Astrocyte (in vitro differentiated cells and primary cell): Measurements from ENCODE around the gene SNX12. TPM values are rescaled to one million over a fixed set of nuclear protein-coding genes. Genes with fewer than 3 reads are reported as not detected.
A peak's percentile ranks its signal among the peaks of the same experiment; 100 is the strongest.

Source experiments
- DNase-seq: peaks from one replicate; pipeline ENCODE4 v3.0.0-alpha.2; 2010; ENCODE audit warnings: low read depth
- FAIRE-seq: peaks from 2 replicates; lab custom pipeline; 2011; peaks lifted over from hg19 to GRCh38; lab: Jason Lieb, UNC
- H2AFZ ChIP-seq: 2 replicates; pipeline ENCODE4 v1.6.0; 2012; ENCODE audit warnings: low read depth, low read length, inconsistent platforms
- H3K27ac ChIP-seq: 2 replicates; pipeline ENCODE4 v1.5.1; 2011; ENCODE audit warnings: low read depth, low read length, inconsistent platforms
- H3K27me3 ChIP-seq: 2 replicates; pipeline ENCODE4 v1.6.0; 2011; ENCODE audit warnings: low read length, inconsistent platforms; ENCODE audit not compliant: insufficient read depth
- H3K36me3 ChIP-seq: 2 replicates; pipeline ENCODE4 v1.5.1; 2011; ENCODE audit warnings: low read length, inconsistent platforms; ENCODE audit not compliant: insufficient read depth
- H3K4me1 ChIP-seq: 2 replicates; pipeline ENCODE4 v1.5.1; 2011; ENCODE audit warnings: low read length, inconsistent platforms; ENCODE audit not compliant: insufficient read depth
- H3K4me2 ChIP-seq: 2 replicates; pipeline ENCODE4 v1.6.0; 2012; ENCODE audit warnings: low read length, inconsistent platforms
- H3K4me3 ChIP-seq: 2 replicates; pipeline ENCODE4 v1.5.1; 2011; ENCODE audit warnings: low read depth, mild to moderate bottlenecking, low read length, inconsistent platforms; ENCODE audit not compliant: insufficient read depth
- H3K79me2 ChIP-seq: 2 replicates; pipeline ENCODE4 v1.6.0; 2012; ENCODE audit warnings: mild to moderate bottlenecking, low read length, inconsistent platforms; ENCODE audit not compliant: insufficient read depth
- H3K9ac ChIP-seq: 2 replicates; pipeline ENCODE4 v1.6.0; 2012; ENCODE audit warnings: mild to moderate bottlenecking, low read length, inconsistent platforms
- H3K9me3 ChIP-seq: 2 replicates; pipeline ENCODE4 v1.5.1; 2012; ENCODE audit warnings: low read depth, mild to moderate bottlenecking, low read length, inconsistent platforms; ENCODE audit not compliant: insufficient read depth
- H4K20me1 ChIP-seq: 2 replicates; pipeline ENCODE4 v1.6.0; 2012; ENCODE audit warnings: low read length, inconsistent platforms; ENCODE audit not compliant: insufficient read depth
- H3K27ac Mint-ChIP-seq: one replicate; pipeline ENCODE4 v1.8.0; 2021; ENCODE audit warnings: mild to moderate bottlenecking, mixed read lengths; ENCODE audit not compliant: unreplicated experiment
- H3K27me3 Mint-ChIP-seq: one replicate; pipeline ENCODE4 v1.8.0; 2021; ENCODE audit warnings: low read depth, mixed read lengths; ENCODE audit not compliant: unreplicated experiment
- H3K36me3 Mint-ChIP-seq: one replicate; pipeline ENCODE4 v1.8.0; 2021; ENCODE audit warnings: low read depth, mixed read lengths; ENCODE audit not compliant: unreplicated experiment
- H3K4me1 Mint-ChIP-seq: one replicate; pipeline ENCODE4 v1.8.0; 2021; ENCODE audit warnings: low read depth, mixed read lengths; ENCODE audit not compliant: unreplicated experiment
- H3K4me3 Mint-ChIP-seq: one replicate; pipeline ENCODE4 v1.8.0; 2021; ENCODE audit warnings: mild to moderate bottlenecking, moderate library complexity, mixed read lengths; ENCODE audit not compliant: unreplicated experiment
- H3K9me3 Mint-ChIP-seq: one replicate; pipeline ENCODE4 v1.8.0; 2021; ENCODE audit warnings: mild to moderate bottlenecking, mixed read lengths; ENCODE audit not compliant: unreplicated experiment
- EZH2 ChIP-seq: IDR thresholded peaks from 2 replicates; pipeline ENCODE4 v1.6.1; 2012; ENCODE audit warnings: mild to moderate bottlenecking, low read length, inconsistent platforms; ENCODE audit not compliant: insufficient read depth
- total RNA-seq: library from RNA; stranded (reverse); gene quantifications from 2 replicates; pipeline ENCODE4 v1.2.1, GENCODE V29; 2021
- TF ChIP-seq, protein P1 (sequence below): IDR thresholded peaks from 2 replicates; pipeline ENCODE4 v1.5.1; 2011; ENCODE audit warnings: low read depth, mild to moderate bottlenecking, inconsistent platforms, low read length, moderate library complexity; ENCODE audit not compliant: insufficient read depth

SNX12 gene
- total RNA-seq, 1 donor from 2014 or later = 76.6 TPM

DNA sequence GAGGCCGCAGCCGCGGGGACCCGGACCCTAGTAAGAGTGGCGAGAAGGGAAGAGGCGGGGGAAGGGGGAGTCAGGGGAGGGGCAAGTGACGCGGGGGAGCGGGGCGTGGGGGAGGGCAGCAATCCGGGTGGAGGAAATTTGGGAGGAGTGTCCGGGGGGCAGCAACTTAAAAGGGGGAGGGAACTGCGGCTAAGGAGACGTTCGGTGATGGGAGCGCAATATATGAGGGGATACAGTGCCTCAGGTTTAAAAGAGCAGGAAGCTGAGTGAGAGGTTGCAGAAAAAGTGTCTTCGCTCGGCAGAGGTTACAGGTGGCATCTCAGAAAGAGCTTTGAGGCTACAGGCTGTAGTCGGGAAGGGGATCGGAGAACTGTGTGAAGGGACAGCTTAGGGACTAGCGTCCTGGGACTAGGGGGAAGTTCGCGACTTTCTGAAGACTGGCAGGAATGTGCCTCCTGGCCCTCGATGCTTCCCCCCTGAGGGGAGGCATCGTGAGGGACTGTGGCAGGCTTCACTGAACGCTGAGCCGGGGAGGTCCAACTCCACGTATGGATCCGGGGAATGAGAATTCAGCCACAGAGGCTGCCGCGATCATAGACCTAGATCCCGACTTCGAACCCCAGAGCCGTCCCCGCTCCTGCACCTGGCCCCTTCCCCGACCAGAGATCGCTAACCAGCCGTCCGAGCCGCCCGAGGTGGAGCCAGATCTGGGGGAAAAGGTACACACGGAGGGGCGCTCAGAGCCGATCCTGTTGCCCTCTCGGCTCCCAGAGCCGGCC is 28.0 kb upstream of the SNX12 start:
- no peaks in the 10 kb centered on the region for H3K27me3 ChIP-seq
- FAIRE-seq (no peak), DNase-seq (peak; percentile 15)
- TF ChIP-seq, protein P1, sequence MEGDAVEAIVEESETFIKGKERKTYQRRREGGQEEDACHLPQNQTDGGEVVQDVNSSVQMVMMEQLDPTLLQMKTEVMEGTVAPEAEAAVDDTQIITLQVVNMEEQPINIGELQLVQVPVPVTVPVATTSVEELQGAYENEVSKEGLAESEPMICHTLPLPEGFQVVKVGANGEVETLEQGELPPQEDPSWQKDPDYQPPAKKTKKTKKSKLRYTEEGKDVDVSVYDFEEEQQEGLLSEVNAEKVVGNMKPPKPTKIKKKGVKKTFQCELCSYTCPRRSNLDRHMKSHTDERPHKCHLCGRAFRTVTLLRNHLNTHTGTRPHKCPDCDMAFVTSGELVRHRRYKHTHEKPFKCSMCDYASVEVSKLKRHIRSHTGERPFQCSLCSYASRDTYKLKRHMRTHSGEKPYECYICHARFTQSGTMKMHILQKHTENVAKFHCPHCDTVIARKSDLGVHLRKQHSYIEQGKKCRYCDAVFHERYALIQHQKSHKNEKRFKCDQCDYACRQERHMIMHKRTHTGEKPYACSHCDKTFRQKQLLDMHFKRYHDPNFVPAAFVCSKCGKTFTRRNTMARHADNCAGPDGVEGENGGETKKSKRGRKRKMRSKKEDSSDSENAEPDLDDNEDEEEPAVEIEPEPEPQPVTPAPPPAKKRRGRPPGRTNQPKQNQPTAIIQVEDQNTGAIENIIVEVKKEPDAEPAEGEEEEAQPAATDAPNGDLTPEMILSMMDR = no peak
- no peak for TF ChIP-seq EZH2
- H3K4me1 Mint-ChIP-seq = peaks cover 7% of the 10 kb centered on the region
- H3K27ac Mint-ChIP-seq = no peak overlapping the region
- no peaks in the 10 kb centered on the region for H4K20me1 ChIP-seq
- H3K27me3 Mint-ChIP-seq = peaks cover 3% of the 10 kb centered on the region
- H3K4me3 Mint-ChIP-seq = peak overlapping the region; percentile 87
- no peaks in the 10 kb centered on the region for H3K79me2 ChIP-seq
- H3K9me3 Mint-ChIP-seq = no peaks in the 10 kb centered on the region
- H3K4me3 ChIP-seq = peak overlapping the region; percentile 81
- no peak overlapping the region for H3K27ac ChIP-seq
- H3K9me3 ChIP-seq = no peaks in the 10 kb centered on the region
- peak overlapping the region; percentile 78 for H3K9ac ChIP-seq
- H3K4me1 ChIP-seq = peaks cover 3% of the 10 kb centered on the region
- H3K36me3 ChIP-seq = no peaks in the 10 kb centered on the region
- H2AFZ ChIP-seq = peak overlapping the region; percentile 83
- peak overlapping the region; percentile 99 for H3K4me2 ChIP-seq
- H3K36me3 Mint-ChIP-seq = no peaks in the 10 kb centered on the region

DNA sequence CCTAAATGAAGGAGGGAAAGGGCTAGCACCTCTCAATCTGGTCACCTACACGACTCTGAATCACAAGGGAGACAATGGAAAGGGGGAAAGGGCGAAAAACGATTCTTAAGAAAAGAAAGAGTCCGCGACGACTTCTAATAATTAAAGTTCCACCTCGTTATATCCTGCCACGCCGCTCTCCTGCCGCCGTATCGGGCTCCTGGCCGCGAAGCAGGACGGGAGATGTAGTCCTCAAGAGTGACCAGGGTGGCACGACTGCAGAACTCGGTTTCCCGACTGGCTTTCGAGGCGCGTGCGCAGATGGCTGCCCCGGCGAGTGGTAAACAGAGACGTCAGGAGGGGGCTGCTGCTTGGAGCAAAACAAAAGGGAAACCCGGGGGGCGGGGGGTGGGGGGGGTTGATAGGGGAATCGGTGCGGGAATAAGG is 27.4 kb upstream of the SNX12 start, which contains the start of gene FOXO4:
FOXO4 (plus strand) TSS at position 297 of the 426 bp plus-strand sequence. CDS start 678 bp downstream, outside the sequence.
- FAIRE-seq (peak; percentile 9), DNase-seq (peak; percentile 64)
- Histone ChIP-seq H3K4me1 (peaks cover 3% of the 10 kb centered on the region), H3K4me2 (peak within 1 kb of the TSS; percentile 99), H4K20me1 (no peaks in the 10 kb centered on the region), H3K79me2 (no peaks in the 10 kb centered on the region), H3K27me3 (no peaks in the 10 kb centered on the region), H3K9me3 (no peaks in the 10 kb centered on the region), H2AFZ (peak within 1 kb of the TSS; percentile 83), H3K27ac (no peak within 1 kb of the TSS), H3K9ac (peak within 1 kb of the TSS; percentile 78), H3K4me3 (peak within 1 kb of the TSS; percentile 81), H3K36me3 (no peaks in the 10 kb centered on the region)
- no peaks in the 10 kb centered on the region for H3K9me3 Mint-ChIP-seq
- H3K4me1 Mint-ChIP-seq = peaks cover 7% of the 10 kb centered on the region
- H3K27me3 Mint-ChIP-seq = peaks cover 2% of the 10 kb centered on the region
- peak within 1 kb of the TSS; percentile 88 for H3K27ac Mint-ChIP-seq
- peak within 1 kb of the TSS; percentile 87 for H3K4me3 Mint-ChIP-seq
- H3K36me3 Mint-ChIP-seq = no peaks in the 10 kb centered on the region
- TF ChIP-seq, protein P1 = no peak
- TF ChIP-seq EZH2 = no peak

DNA sequence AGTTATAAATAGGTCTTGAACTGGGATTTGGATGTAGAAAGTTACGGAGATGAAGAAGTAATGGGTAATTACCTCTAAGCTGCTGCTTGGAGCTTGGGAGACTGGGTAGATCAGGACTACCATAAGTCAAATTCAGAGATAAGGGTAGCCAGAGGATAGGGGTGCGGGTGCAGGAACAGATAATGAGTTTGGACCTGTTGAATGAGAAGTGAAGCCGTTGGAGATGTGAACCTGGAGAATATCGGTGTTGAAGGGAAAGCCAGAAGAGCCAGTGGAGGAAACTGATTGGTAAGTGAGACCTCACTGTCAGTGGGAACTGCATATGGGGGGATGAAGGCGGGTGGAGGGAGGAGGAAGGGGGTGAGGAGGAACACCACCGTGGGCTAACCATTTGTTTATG is 26.9 kb upstream of the SNX12 start:
- Histone ChIP-seq H3K4me2 (peak overlapping the region; percentile 87), H3K79me2 (no peaks in the 10 kb centered on the region), H3K9ac (peak overlapping the region; percentile 78), H4K20me1 (no peaks in the 10 kb centered on the region), H2AFZ (peak overlapping the region; percentile 81), H3K36me3 (no peaks in the 10 kb centered on the region), H3K9me3 (no peaks in the 10 kb centered on the region), H3K27me3 (no peaks in the 10 kb centered on the region), H3K27ac (no peak overlapping the region), H3K4me1 (peaks cover 3% of the 10 kb centered on the region), H3K4me3 (peak overlapping the region; percentile 68)
- H3K4me3 Mint-ChIP-seq = peak overlapping the region; percentile 87
- no peaks in the 10 kb centered on the region for H3K36me3 Mint-ChIP-seq
- no peaks in the 10 kb centered on the region for H3K9me3 Mint-ChIP-seq
- DNase-seq = no peak
- H3K27me3 Mint-ChIP-seq = no peaks in the 10 kb centered on the region
- no peak for TF ChIP-seq EZH2
- TF ChIP-seq, protein P1 = no peak
- H3K27ac Mint-ChIP-seq = no peak overlapping the region
- no peak for FAIRE-seq
- peaks cover 7% of the 10 kb centered on the region for H3K4me1 Mint-ChIP-seq
